GF-D8 (cell line): ENCODE measurements around the gene GUCA2A.

ENCODE experiments used
- DNase-seq: peaks from one replicate; lab custom pipeline; 2025; lab: John Stamatoyannopoulos, UW

Gene GUCA2A

DNA sequence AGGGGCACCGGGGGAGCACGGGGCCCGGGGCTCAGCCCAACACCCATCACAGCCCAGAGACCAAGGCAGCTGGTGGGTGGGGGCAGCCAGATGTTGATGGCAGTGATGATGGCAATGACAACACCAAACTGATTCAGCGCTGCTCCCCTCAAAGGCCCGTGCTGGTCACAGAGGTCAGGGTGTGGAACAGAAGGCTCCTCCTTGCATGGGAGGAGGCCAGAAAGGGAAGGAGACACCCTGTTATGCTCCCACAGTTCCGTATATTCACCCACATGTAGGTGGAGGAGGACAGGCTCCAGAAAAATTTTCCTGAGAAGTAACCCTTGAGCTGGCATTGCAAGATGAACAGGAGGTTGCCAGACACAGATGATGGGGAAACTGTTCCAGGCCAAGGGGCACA is 10.9 kb downstream of the GUCA2A start:
- DNase-seq, result no peak

DNA sequence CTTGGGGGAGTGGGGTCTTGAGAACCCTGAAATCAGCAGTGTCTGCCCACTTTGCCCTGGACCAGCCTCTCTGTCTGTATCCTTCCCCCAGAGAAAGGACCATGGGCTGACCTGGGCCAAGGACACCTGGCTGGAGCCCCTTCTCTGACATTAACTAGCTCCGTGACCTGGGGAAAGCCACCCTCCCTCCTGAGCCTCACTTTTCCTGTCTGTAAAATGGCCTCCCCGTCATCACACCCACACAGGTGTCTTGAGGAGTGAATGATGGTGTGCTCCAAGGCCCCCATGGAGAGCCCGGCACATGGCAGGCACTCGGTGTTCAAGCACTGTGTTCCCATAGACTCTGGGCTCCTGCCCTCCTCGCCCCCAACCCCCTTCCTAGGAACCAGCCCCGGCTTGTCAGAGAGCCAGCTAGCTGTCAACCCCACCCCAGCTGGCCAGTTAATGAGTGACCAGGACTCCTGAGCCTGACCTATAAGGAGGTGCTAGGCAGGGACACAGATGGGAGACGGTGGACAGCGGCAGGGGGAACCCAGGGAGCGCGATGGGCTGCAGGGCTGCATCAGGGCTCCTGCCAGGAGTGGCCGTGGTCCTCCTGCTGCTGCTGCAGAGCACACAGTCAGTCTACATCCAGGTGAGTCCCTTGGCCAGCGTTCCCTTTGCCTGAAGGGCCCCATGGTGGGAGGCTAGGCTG is 11.5 kb downstream of the GUCA2A start, which contains the start of gene GUCA2B:
Gene GUCA2B, plus strand, starts transcription at position 504 of the 694 bp plus-strand sequence. Its CDS starts 41 bp downstream, at position 545.
- DNase-seq, result no peak

DNA sequence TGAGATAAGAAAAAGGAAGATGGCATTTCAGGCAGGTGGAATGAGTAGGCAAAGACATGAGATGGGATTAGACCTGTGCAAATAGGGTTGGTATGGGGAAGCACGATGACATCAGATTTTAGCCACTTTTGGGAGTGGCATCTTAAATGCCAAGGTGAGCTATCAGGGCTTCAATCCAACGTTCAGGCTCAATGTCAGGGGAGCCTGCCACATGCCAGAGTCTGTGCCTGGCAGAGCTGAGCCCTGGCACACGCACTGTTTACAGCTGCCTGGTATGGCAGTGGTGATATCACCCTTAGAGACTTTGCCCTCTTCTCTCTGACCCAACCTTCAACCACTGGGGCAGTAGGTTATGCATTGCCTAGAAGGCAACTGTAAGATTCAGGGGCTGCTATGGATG is 12.4 kb downstream of the GUCA2A start:
- DNase-seq, result no peak

DNA sequence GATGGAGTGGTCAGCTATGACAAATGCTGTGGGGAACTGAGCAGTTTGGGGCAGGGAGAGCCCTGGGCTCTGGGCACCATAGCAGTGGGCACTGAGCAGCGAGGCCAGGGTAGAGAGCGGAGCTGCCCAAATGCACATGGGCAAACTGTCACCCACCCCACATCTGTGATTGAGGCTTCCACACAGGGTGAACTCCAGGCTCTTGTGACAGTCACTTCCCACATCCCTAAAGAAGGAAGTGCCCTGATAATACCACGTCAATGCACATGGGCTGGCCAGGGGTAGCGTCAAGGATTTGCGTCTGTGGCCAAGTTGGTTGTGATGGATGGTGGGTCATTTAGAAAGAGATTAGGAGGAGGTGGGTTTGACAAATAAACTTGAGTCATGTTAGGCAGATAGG is 13.9 kb downstream of the GUCA2A start:
- no peak for DNase-seq

DNA sequence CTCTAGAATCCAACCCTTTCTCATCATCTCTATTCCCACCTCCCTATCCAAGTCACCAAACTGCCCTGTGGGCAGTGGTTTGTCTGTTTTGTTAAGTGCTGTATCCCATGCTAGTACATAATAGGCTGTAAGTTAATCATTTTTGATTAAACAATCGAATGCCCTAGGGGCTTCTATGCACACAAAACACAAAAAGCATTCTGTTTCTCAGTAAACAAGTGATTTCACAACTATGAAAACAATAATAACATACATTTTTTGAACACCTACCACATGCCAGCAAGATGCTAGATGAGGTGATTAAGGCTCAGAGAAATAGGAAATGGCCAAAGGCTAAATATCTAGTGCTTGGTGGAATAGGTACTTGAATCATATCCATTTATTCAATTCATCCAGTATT is 16.4 kb downstream of the GUCA2A start:
- DNase-seq, result no peak

DNA sequence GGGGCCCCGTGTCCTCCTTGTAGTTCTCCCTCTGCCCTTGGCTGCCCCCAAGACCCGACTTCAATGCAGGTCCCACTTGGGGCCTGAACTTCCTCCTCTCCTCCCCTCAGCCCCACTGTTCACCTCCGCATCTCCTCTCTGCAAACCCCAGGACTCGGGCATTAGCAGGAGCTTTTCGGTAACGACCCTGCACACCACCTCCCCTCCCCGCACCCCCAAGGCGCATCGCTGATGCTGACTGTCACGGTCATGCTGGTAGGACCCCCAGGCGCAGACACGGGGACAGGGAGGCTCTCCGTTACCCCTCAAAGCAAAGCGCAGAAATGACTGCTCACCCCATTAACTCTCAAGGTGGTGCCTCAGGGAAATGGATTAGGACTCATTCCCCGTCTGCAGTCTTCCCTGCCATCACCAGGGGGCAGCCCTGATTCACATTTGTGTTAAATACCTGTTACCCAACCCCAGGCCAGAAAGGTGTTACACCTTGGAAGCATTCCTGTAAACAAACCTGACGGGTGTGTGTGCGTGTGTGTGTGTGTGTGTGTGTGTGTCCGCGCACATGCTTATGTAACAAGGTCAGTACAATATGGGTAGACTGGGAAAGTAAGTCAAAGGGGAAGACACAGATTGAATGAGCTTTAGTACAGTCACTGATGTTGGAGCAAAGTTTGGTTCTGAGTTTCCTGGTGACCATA is 17.8 kb downstream of the GUCA2A start:
- no peak for DNase-seq

DNA sequence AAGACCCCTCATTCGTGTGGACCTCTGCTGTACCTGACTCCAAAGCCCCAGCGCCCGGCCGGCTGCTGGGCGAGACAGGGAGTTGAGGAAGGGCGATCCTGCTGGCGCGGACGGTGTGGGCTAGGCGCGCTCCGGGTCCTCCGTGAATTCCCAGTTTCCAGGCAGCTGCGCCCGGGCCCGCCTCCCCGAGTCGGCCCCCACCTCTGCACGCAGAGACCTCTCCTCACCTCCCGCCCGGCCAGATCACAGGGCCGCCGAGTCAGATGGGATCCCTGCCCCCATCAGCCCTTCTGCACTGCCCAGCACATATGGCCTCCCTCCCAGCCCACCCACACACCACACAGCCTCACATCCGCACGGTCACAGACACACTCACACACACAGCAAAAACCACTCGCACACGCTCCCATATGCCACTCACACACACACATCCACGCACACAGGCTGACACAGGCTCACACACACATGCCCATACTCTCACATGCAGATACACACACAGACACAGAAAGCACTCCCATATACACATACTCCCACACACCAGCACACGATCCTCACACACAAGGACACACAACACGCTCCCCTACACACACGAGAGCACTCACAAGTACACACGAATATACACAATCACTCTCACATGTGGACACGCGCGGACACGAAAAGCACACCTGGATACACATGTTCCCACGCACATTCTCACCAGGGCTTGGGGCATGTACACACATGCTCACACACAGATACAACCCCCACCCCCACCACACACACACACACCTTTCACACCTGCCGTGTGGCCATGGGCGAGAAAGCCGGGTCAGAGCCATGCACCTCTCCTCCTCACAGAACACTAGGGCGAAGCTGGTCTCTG is 18.6 kb downstream of the GUCA2A start:
- DNase-seq, result no peak

DNA sequence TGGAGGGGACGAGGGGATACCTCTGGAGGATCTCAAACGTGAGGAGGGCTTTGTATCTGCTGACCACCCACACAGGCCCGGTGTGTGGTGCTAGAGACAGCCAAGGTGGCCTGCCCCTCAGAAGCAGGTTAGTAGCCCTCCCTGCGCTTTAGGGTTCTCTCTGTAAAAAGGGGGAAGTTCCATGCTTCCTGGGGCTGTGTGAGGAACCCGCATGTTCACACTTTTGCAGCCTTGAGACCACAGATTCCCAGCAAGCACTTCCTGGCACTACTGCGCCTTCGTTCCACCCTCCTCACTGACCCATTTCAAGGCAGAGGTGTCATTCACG is 19.2 kb downstream of the GUCA2A start:
- DNase-seq, result no peak

DNA sequence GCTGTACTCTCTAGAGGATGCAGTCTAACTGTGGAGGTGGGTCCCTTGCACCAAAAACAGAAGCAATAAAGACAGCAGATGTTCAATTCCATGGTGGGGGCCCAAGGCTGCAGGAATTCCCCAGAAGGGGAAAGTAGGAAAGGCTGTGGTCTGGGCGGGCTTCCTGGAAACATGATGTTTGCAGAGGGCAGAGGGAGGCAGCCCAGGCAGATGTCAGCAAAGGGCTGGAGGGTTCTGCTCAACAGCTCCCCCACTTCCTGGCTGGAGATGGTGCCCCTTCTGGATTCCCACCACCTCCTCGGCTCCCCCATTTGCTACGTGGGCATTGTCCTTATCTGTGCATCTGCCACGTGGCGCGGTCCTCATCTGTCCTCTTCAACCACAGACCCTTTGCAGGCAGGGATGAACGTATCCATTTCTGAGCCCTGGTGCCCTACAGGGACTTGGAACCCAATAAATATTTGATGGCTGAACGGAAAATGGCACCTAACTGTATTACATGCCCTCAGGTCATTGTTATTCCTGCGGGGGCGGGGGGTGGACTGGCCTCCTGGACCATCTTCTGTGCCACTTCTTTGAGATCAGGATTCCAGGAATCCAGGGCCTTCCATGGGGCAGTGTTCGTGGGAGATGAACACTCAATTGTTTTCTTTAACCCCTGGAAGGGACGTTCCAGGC is 19.7 kb downstream of the GUCA2A start:
- DNase-seq, result no peak

DNA sequence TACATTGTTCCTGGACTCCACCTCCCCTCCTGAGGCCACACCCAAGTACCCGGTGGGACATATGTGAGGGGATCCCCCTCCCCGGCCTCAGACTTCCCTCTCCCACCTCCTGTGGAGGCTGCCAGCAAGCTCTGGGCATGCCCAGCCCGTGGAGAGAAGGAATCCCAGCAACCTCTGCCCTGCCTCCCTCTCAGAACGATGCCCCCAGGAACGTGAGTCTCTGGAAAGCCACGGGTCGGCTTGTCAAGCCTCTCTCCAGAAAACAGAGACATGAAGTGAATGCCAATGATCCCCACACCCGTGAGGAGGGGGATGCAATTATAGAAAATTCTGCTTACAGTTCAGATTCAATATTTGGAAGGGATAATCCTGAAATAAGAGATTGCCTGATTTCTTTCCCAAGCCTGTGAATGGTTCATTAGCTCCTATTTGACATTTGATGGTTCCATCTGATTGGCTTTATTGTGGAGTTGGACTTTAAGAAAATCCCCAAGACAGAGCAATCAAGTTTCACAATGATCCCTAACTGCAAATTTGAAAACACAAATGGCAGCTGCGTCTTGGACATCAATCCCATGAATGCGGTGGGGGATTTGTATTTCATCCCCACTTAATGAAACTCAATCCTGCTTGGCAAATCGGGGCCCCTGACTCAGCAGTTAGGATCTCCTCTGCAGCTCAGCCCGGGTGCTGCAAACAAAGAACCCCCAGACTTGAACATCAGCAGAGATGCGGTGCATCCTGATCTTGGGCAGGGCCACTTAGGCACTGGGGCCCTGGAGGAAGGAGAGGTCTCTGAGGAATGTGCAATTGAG is 20.4 kb downstream of the GUCA2A start:
- no peak for DNase-seq

DNA sequence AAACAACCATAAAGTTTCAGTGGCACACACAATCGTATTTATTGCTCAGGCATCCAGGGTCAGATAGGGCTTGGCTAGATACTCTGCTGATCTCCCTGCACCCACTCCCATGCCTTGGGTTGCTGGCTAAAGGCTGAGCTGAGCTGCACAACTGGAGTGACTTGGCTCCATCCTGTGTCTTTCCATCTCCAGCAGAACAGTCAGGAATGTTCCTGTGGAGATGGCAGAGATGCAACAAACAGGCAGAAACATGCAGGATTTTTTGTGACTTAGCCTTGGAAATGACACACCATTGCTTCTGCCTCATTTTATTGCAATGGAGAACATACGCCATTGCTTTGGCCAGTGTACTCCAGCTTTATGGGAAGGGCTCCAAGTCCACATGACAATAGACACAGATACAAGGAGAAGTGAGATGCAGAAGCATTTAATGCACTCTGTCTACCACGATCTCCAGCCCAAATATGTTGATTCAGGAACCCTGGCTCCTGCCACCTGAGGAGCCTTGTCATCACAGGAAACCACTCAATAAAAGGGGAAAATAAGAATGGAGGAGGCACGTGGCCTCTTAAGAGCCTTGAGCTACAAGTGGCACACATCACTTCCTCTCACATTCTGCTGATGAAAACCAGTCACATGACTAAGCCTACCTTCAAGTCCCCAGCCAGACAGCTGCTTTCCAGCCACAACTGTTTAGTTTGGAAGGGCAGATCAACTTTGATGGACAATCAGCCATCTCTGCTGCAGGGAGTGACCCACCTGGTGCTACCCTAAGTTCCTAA is 21.5 kb downstream of the GUCA2A start:
- no peak for DNase-seq

DNA sequence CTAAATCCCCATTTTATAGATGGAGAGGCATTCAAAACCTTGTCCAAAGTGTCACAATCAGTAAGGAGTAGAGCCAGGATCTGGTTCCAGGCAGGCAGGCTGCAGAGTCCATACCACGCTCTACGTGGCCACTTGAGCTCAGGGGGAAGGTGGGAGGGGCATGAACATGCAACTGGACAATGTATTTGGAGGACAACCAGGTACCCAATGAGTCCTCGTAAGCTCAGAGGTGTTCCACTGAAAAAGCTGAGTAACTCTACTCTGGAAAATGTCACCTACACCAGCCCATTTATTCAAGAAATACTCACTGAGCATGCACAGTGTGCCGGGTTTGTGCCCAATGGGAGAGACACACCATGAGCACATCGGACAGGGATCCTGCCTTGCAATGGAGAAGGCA is 22.6 kb downstream of the GUCA2A start:
- no peak for DNase-seq

DNA sequence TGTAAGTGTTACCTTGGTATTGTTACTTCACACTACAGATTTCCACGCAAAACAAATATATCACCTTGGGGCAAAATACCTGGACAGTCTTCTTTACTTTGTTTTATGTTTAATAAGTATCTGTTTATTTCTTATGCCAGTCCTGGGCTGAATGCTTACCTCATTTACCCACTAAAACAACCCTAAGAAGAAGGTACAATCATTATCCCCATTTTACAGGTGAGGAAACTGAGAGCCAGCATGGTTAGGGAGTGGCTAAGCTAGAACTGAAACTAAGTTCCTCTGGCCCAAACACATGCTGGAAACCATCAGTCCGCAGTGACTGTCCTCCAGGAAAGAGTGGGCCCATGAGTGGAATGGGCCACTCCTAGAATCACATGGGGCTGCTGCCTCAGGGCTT is 24.4 kb downstream of the GUCA2A start:
- DNase-seq, result no peak

DNA sequence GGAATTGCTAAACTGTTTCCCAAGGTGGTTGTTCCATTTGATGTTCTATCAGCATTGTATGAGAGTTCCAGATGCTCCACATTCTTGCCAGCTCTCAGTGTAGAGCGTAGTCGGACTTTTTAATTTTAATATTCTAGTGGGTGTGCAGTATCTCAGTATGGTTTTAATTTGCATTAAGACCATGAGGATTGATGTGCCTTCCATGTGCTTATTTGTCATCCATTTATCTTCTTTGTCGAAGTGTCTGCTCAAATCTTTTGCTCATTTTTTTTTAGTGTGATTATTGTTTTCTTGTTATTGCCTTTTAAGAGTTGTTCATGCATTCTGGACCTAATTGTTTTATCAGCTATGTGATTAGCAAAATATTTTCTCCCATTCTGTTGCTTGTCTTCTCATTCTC is 25.1 kb downstream of the GUCA2A start:
- no peak for DNase-seq

DNA sequence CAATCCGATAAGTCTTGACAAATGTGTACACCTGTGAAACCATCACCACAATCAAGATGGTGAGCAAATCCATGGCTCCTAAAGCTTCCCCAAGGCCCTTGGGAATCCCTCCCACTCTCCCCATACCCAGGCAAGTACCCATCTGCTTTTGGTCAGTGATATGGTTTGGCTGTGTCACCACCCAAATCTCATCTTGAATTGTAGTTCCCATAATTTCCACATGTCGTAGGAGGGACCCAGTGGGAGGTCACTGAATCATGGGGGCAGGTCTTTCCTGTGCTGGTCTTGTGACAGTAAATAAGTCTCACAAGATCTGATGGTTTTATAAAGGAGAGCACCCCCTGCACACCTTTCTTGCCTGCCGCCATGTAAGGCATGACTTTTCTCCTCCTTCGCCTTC is 26.0 kb downstream of the GUCA2A start:
- DNase-seq, result no peak

DNA sequence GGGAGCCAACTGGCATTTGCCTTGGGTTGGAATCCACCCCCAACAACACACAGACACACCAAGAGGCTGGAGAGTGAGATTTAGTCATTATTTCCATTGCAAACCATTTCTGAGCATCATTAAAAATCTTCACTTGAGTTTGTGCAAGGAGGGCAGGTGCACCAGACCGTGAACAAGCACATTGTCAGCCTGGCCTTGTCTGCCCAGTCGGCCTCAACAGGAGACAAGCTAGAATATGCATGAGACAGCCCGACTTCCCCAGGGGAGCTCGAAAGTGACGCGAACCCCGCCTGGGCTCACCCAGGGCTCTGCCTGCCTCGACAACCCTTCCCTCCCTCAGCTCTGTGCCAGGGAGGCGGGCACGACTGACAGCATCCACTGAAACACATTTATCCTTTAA is 26.8 kb downstream of the GUCA2A start:
- DNase-seq, result no peak

DNA sequence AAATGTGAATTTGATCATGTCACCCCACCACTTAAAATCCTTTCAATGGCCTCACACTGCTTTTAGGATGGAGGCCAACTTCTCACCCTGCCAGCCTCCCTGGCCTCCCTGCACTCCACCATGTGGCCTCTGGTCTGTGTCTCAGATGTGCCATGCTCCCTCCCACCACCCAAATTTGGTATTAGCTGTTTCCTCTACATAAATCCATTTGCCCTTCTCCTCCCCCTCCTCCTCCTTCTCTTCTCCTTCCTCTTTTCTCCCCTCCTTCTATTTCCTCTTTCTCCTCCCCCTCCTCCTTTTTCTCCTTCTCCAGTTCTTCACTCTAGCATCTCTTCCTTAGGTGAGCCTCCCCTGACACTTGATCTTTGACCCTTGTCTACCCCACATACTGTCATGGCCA is 28.1 kb downstream of the GUCA2A start:
- no peak for DNase-seq

DNA sequence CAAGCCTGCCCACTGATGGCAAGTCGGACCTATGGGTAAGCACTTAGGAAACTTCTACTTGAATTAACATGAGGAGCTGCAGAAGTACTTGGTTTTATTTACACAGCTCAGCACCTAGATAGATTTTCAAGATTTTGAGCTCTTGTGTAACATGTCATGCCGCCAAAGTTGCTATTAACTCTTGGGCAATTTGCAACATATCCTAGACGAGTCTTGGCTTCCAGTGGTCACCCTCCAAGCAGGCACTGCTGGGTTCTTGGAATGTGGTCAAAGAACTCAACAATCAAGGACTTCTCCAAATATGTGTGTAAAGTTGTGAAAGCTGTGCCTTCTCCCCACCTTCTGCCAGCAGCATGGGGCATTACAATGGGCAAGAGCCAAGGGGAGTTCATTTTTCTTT is 29.1 kb downstream of the GUCA2A start:
- DNase-seq, result no peak

DNA sequence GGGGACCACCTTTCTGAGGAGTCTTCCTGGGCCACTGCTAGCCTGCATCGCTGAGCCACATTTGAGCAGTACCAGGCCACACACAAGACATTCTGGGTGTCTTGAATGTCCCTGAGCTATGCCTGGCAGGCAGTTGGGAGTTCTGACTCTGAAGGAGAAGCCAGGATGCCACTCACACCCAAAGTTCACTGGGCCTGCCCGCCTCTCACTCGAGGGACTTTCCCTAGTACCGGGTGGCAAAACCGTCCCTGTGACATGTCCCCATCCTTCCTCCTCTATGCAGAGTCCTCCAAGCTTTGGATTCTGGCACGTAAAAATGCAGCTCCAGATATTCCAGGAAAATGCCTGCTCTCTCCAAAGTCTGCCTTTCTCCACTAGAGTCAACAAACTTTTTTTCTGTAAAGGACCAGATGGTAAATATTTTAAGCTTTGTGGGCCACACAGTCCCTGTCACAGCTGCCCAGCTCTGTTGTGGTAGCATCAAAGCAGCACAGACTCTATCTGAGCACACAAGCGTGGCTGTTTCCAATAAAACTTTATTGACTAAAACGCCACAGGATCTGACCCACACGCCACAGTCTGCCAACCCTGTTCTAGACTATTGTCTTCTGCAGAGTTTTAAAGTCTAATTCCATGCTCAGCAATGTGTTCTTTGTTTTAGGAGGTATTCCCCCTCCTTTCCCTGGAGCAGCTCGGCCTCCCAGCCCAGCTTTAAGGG is 30.6 kb downstream of the GUCA2A start:
- DNase-seq, result no peak

DNA sequence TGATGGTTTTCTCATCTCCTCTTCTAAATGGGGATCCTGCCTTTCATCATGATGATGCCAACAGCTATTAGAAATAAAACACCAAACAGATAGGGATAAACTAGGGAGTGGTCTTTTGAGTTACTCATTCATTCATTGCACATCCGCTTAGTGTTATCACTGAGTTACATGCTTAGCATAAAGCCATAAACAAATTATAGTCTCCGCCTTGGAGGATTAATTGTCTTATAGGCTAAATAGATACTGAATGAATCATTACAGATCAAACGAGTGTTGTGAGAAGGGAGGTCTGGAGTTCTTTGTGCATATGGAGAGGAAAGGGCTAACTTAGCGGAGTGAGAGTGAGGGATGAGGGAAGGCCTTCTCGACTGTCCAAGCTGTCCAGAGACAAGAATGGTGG is 31.2 kb downstream of the GUCA2A start:
- no peak for DNase-seq
